GM12874 (cell line): ENCODE data around the gene EGFL7.

Source experiments
- TF ChIP-seq, protein P1 (sequence below): IDR thresholded peaks from 2 replicates; pipeline ENCODE4 v1.5.1; 2011; ENCODE audit warnings: low read depth, mild to moderate bottlenecking, control low read depth, low read length, moderate library complexity; ENCODE audit not compliant: insufficient read depth

Gene EGFL7

GRCh38 chr9:136650648-136651047 lies 12.1 kb upstream of the EGFL7 start:
- TF ChIP-seq, protein P1, sequence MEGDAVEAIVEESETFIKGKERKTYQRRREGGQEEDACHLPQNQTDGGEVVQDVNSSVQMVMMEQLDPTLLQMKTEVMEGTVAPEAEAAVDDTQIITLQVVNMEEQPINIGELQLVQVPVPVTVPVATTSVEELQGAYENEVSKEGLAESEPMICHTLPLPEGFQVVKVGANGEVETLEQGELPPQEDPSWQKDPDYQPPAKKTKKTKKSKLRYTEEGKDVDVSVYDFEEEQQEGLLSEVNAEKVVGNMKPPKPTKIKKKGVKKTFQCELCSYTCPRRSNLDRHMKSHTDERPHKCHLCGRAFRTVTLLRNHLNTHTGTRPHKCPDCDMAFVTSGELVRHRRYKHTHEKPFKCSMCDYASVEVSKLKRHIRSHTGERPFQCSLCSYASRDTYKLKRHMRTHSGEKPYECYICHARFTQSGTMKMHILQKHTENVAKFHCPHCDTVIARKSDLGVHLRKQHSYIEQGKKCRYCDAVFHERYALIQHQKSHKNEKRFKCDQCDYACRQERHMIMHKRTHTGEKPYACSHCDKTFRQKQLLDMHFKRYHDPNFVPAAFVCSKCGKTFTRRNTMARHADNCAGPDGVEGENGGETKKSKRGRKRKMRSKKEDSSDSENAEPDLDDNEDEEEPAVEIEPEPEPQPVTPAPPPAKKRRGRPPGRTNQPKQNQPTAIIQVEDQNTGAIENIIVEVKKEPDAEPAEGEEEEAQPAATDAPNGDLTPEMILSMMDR = no peak

DNA sequence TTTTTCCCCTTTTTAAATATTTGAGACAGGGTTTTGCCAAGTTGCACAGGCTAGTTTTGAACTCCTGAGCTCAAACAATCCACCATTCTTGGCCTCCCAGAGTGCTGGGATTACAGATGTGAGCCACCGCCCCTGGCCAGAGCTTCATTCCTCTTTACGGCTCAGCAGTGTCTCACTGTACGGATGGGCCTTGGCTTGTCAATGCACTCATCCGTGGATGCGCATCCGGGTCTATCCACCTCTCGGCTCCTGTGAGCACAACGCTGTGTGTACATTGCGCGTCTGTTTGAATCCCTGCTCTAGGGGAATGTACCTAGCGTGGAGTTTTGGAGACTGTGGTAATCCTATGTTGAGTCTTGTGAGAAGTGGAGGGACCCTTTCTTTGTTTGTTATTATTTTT lies 10.9 kb upstream of the EGFL7 start:
- TF ChIP-seq, protein P1 = no peak

GRCh38 chr9:136653323-136654079 lies 9.2 kb upstream of the EGFL7 start:
- TF ChIP-seq, protein P1 = no peak

DNA sequence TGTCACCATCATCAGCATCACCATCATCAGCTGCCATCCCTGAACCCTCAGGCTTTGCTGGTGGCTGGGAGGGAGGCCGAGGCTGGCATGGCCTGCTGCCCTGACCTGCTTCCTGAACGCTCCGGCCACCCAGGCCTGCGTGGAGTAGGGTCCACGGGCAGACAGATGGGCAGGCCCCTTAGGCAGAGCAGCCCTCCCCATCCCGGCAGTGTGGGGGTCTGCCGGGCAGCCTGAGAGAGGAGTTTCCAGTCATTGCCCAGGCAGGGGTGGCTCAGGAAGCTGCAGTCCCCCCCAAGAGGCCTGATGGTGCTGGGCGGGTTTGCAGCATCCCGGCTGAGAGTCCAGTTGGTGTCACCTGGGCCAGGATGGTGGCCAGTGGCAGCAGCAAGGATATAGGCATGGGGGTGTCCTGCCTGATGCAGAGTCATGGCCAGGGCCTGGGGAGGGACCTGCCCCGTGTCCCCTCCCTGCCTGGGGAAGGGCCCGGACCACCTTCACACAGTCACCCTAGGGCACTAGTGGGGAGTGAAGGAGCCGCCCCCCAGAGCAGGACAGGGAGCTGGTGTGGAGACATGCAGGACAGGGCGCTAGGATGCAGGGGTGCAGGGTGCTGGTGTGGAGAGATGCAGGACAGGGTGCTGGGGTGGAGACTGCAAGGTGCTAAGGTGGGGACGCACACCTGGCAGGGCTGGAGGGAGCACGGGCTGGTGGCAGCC lies 7.7 kb upstream of the EGFL7 start:
- TF ChIP-seq, protein P1 = no peak

GRCh38 chr9:136655536-136656182 lies 7.1 kb upstream of the EGFL7 start:
- TF ChIP-seq, protein P1 = no peak

- TF ChIP-seq, protein P1 = no peak
These were observed 6.5 kb upstream of the EGFL7 start for GRCh38 chr9:136656183-136656738.
